RCC 7860 (cell line): Measurements from ENCODE around the gene MRPS7.

ENCODE experiments used
- DNase-seq: peaks from one replicate; pipeline ENCODE4 v3.0.0-alpha.2; 2015; ENCODE audit warnings: low spot score
- FAIRE-seq: peaks from 2 replicates; lab custom pipeline; 2012; peaks lifted over from hg19 to GRCh38; lab: Jason Lieb, UNC

The MRPS7 gene

DNA sequence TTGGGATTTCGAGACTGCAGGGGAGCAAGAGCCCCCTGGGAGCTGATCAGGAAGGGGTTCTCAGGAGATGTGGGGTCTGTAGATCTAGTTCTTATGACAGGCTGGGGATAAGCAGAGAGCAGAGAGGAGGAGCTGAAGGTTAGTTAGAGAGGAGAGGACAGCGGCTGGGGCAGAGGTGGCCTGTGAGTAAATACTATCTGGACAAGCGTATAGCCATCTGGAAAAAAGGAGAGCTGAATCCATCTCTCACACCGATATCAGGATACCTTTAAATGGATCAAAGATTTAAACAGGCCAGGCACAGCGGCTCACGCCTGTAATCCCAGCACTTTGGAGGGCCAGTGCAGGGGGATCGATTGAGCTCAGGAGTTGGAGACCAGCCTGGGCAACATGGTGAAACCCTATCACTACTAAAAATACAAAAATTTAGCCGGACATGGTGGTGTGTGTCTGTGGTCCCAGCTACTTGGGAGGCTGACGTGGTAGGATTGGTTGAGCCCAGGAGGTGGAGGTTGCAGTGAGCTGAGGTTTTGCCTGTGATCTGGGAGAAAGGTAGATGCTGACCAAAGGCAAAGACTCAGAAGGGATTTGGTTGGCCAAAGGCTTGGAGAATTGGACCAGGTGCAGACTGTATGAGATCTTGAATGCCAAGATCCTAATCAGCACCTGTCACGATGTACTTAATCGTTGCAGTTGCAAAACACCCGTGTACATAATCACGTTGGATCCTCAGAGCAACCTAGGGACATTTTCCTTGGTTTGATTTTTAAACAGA lies 46.5 kb downstream of the MRPS7 start:
- no peak for DNase-seq
- no peak for FAIRE-seq

DNA sequence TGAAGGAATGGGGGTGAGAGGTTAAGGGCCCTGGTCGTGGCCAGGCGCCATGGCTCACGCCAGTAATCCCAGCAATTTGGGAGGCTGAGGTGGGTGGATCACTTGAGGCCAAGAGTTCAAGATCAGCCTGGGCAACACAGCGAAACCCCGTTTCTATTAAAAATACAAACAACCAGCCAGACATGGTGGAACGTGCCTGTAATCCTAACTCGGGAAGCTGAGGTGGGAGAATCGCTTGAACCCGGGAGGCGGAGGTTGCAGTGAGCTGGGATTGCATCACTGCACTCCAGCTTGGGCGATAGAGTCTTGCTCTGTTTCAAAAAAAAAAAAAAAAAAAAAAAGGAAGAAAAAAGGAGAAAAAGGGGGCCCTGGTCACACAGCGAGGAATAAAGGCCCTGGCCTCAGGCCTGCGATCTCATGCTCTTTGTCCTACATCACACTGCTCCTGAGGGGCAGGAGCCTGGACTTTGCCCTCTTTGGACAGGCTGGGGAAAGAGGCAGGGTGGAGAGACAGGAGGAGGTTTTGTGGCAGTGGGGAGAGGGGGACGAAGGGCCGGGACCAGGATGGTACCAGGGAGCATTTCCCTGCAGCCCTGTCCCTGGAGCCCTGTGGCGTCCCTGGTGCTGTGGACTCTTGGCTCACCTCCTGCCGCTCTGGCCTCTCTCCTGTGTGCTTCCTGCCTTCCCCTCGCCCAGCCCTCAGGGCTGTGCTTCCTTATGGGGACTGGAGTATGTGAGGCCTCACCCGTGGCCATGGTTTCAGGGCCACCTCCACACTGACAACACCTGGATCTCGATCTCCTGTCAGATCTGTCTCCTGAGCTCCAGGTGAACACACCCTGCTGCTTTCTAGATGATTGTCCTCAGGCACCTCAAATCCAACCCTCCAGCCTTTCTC lies 47.3 kb downstream of the MRPS7 start:
- FAIRE-seq (no peak), DNase-seq (no peak)

DNA sequence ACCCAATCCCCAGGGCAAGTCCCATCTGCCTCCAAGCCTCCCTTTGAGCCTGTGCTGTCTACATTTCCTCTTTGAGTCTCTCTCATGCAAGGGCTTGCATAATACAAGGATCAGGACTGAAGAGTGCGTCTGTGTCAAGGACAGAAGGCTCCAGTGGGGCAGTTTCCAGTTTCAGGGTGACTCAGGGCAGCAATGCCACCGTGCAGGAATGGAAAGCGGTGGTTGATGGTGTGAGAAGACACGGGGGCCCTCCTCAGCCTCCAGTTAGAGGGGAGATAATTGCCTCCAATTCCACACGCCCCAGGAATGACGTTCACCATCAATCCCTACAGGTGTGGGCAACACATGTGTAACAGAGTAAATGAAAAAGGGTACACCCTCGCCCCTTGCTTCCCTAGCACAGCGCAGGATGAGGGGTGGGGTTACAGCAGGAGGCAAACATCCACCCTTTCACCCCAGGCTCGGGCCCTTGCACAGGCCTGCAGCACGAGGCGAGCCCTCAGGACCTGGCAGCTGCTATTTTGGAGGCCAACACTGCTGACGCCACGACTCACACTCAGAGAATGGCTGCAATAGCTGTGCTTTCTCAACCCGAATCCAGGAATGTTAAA lies 52.4 kb downstream of the MRPS7 start:
- no peak for FAIRE-seq

DNA sequence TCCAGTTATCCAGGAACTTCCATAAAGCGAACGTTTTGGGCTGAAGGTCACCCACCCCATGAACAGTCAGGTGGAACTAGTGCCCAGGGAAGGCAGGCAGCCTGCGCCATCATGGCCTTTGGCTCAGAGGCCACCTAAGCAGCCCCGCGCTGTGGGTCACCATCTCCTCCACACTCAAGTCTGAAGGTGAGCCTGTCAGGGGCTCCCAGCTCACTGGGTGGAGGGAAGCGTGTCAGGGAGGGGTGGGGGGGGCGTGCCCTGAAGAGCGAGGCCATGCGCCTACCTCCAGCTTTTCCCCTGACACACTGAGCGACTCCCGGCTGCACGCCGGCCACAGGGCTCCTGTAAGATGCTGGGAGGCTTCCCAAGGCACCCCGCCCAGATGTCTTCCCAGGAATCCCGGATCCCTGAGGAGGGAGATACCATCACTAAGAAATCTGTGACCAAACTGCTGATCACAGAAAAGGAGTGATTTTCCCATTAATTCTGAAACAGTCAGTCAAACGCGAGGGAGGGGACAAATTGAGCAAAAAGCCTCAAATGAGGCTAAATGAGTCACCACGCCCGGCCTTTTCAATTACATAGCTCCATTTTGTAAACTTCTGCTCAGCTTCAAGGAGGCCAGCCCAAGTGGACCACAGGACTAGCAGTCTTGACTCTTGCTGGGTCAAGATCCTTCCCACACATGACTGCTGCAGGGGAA lies 54.0 kb downstream of the MRPS7 start:
- FAIRE-seq (no peak), DNase-seq (no peak)

More for the DNA sequence above, 52.4 kb downstream of the MRPS7 start:
- DNase-seq = no peak
